HG02759 (cell line): ENCODE data around the gene LDHD.
A peak's percentile ranks its signal among the peaks of the same experiment; 100 is the strongest.
"Not testable (repeated sequence)": the region's sequence is repeated elsewhere in the genome, so short reads cannot be mapped to it uniquely, and the experiment has no call there.

ENCODE experiments used
- ATAC-seq: cut with Tn5 transposase; IDR thresholded peaks from one replicate; pipeline ENCODE4 v1.9.1; 2021; ENCODE audit warnings: mild to moderate bottlenecking, moderate library complexity; ENCODE audit not compliant: unreplicated experiment

Gene LDHD

GRCh38 chr16:75116081-75116910 lies at the start of gene LDHD:
LDHD (minus strand) TSS chr16:75116780; CDS start chr16:75116720, 60 bp downstream.
- no peak for ATAC-seq

- no peak for ATAC-seq
Observed at GRCh38 chr16:75160386-75160785, 43.8 kb upstream of the LDHD start.

- ATAC-seq, result no peak
Observed at GRCh38 chr16:75152635-75153034, 36.1 kb upstream of the LDHD start.

GRCh38 chr16:75151798-75152197 lies 35.2 kb upstream of the LDHD start:
- no peak for ATAC-seq

- ATAC-seq, result peak; percentile 84
Observed at GRCh38 chr16:75148311-75149195, 32.0 kb upstream of the LDHD start, which contains the start of gene ZFP1. ZFP1 (plus strand) TSS chr16:75148524; CDS start chr16:75152952, 4,428 bp downstream.

- ATAC-seq, result no peak
Observed at GRCh38 chr16:75147968-75148310, 31.4 kb upstream of the LDHD start.

- no peak for ATAC-seq
Observed at GRCh38 chr16:75143941-75144340, 27.4 kb upstream of the LDHD start.

GRCh38 chr16:75139498-75139897 lies 22.9 kb upstream of the LDHD start:
- ATAC-seq, result no peak

GRCh38 chr16:75138636-75139035 lies 22.1 kb upstream of the LDHD start:
- no peak for ATAC-seq

- no peak for ATAC-seq
Observed at GRCh38 chr16:75138233-75138632, 21.7 kb upstream of the LDHD start.

GRCh38 chr16:75131081-75131480 lies 14.5 kb upstream of the LDHD start:
- no peak for ATAC-seq

- ATAC-seq, result no peak
Observed at GRCh38 chr16:75130150-75130771, 13.7 kb upstream of the LDHD start.

GRCh38 chr16:75129421-75130149 lies 13.0 kb upstream of the LDHD start:
- not testable (repeated sequence) for ATAC-seq

GRCh38 chr16:75127713-75128415 lies 11.3 kb upstream of the LDHD start:
- no peak for ATAC-seq

GRCh38 chr16:75122609-75123008 lies 6.0 kb upstream of the LDHD start:
- no peak for ATAC-seq

GRCh38 chr16:75121949-75122568 lies 5.5 kb upstream of the LDHD start:
- ATAC-seq, result no peak

- ATAC-seq, result no peak
Observed at GRCh38 chr16:75120253-75120652, 3.7 kb upstream of the LDHD start.

GRCh38 chr16:75118943-75119539 lies 2.5 kb upstream of the LDHD start:
- no peak for ATAC-seq

GRCh38 chr16:75116911-75117245 lies 298 bp upstream of the LDHD start:
- ATAC-seq, result no peak
